GM10248 (cell line): Measurements from ENCODE around the gene MIPEP.

Experiments
- CTCF ChIA-PET: fragments of 300-600 bp; sonication (Branson Sonifier 250); formaldehyde crosslinking; extraction: SDS; loops from one replicate; lab custom pipeline; 2021; ENCODE audit warnings: antibody characterized with exemption; lab: Yijun Ruan, JAX
- POLR2A ChIA-PET: fragments of 350-650 bp; sonication (Branson Sonifier 250); formaldehyde crosslinking; extraction: SDS; loops from one replicate; lab custom pipeline; 2020; ENCODE audit warnings: antibody characterized with exemption; lab: Yijun Ruan, JAX
- DNase-seq: peaks from one replicate; pipeline ENCODE4 v3.0.0; 2012; ENCODE audit errors: extremely low spot score
- CTCF ChIP-seq: IDR thresholded peaks from 2 replicates; pipeline ENCODE4 v1.5.1; 2012; ENCODE audit warnings: mild to moderate bottlenecking, low read depth; ENCODE audit errors: extremely low read depth, missing control alignments, control extremely low read depth

Gene MIPEP

GRCh38 chr13:23888658-23889614, at the start of gene MIPEP:
MIPEP (minus strand) TSS chr13:23889400; CDS start chr13:23889320, 80 bp downstream.
- ChIA-PET POLR2A (no interaction called here), CTCF (interaction anchor here (0.6 to 2.9 kb wide), 38 partner anchors 9 to 564 kb away, joined by 3 to 24 read pairs (median 4); partner anchors contain the start of gene C1QTNF9B)
- DNase-seq: peak; percentile 96
- TF ChIP-seq CTCF: peak; percentile 91

GRCh38 chr13:23934520-23934919, 45.3 kb upstream of the MIPEP start:
- DNase-seq: no peak
- CTCF ChIA-PET: interaction anchor here (1.2 to 1.9 kb wide), 3 partner anchors 16 to 85 kb away, joined by 3 to 4 read pairs (median 3); no protein-coding TSS in a partner anchor
- no peak for TF ChIP-seq CTCF
- POLR2A ChIA-PET: no interaction called here

DNA sequence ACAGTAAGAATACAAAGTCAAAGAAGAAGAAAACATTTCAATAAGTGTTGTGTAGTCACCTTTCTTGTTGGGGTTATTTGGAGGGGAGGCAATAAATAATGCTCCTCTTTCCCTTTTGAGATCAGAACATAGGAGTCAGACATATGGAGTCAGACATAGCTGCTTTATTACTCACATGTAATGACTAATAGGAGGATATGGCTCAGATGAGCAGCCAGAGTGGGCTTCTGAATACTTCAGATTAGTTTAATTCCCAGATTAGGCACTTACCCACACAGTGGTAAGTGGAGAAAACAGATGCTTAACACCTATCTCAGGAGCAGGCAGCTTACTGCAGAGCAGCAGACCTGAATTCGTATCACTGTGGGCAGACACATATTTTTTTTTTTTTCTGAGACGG, 39.8 kb upstream of the MIPEP start:
- TF ChIP-seq CTCF: no peak
- CTCF ChIA-PET: no interaction called here
- no peak for DNase-seq
- POLR2A ChIA-PET: no interaction called here

- POLR2A ChIA-PET: no interaction called here
- CTCF ChIA-PET: interaction anchor here (1.0 to 5.2 kb wide), 7 partner anchors 12 to 306 kb away, joined by 3 to 40 read pairs (median 4); no protein-coding TSS in a partner anchor
- DNase-seq: no peak
- TF ChIP-seq CTCF: no peak
These were observed 33.8 kb upstream of the MIPEP start for GRCh38 chr13:23923031-23923430.

DNA sequence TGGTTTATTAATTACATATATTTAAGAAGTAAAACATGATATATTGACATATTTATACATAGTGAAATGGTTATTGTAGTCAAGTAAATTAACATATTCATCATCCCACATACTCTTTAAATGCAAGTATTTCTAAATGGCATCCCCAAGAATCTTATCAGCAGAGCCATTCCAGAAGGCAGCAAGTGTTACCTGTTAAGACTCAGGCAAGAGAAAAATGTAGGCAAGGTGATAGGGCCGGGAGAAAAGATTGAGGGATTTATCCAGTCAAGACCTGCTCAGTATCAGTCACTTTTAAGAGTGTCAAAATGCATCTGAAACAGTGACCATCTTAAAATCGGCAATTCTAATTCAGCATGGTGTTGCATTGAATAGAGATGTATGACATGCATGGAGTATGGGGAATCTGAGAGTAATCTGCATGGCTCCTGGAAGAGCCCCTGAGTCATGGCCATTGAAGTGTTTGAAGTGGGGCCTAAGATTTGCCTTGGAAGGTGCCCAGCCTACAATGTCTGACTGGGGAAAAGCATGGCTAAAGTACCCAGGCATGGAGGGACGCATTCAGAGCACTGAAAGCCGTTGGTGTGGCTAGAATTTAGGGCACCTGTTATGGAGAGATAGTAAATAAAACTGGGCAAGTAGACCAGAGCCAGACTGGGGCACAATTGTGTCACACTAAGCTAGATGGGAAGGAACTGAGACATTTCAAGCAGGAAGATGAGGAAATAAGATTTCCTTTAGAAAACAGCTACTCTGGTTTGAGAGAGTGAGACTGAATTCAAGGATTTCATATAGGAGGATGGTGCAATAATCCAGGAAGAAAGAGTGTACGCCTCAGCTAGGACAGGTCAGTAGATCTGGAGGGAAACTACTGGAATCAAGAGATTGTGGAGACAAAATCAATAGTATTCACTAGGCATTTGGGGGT, 33.1 kb upstream of the MIPEP start:
- TF ChIP-seq CTCF: no peak
- POLR2A ChIA-PET: no interaction called here
- DNase-seq: no peak

More for the DNA sequence above, 33.1 kb upstream of the MIPEP start:
- CTCF ChIA-PET: interaction anchor here (0.6 to 5.2 kb wide), 22 partner anchors 8 to 308 kb away, joined by 3 to 40 read pairs (median 4); partner anchors contain the start of gene MIPEP
